K562 (cell line): ENCODE data around the gene ZNF8. TPM values are rescaled to one million over a fixed set of nuclear protein-coding genes. Genes with fewer than 3 reads are reported as not detected.

Experiments used
- CREB3 ChIP-seq: fragments of 450-650 bp; conservative IDR thresholded peaks from 2 replicates; pipeline ENCODE4 v1.6.1; 2016; ENCODE audit warnings: missing genetic modification characterization, low read depth, mild to moderate bottlenecking, missing compliant biosample characterization, moderate library complexity
- E2F3 ChIP-seq: fragments of 250-450 bp; sonication (Bioruptor Pico); IDR thresholded peaks from 2 replicates; pipeline ENCODE4 v1.4.0; 2020; ENCODE audit warnings: mild to moderate bottlenecking
- ELF2 ChIP-seq: fragments of 250-450 bp; sonication (Bioruptor Pico); IDR thresholded peaks from 2 replicates; pipeline ENCODE4 v1.5.0; 2021; ENCODE audit warnings: mild to moderate bottlenecking
- FOXO4 ChIP-seq: fragments of 450-650 bp; formaldehyde crosslinking; IDR thresholded peaks from 2 replicates; pipeline ENCODE4 v1.4.0; 2020; ENCODE audit warnings: mild to moderate bottlenecking, moderate library complexity
- GATA2 ChIP-seq: sonication (generic); formaldehyde crosslinking; IDR thresholded peaks from 2 replicates; pipeline ENCODE4 v1.4.0; 2020; ENCODE audit warnings: mild to moderate bottlenecking, missing genetic modification reagents
- HNRNPUL1 ChIP-seq: fragments of 200-400 bp; formaldehyde crosslinking; IDR thresholded peaks from 2 replicates; pipeline ENCODE4 v1.6.1; 2017; ENCODE audit warnings: low read length
- LARP7 ChIP-seq: fragments of 450-650 bp; IDR thresholded peaks from 2 replicates; pipeline ENCODE4 v1.6.1; 2016
- NFE2L1 ChIP-seq: fragments of 450-650 bp; IDR thresholded peaks from 2 replicates; pipeline ENCODE4 v1.6.1; 2016; ENCODE audit warnings: missing genetic modification characterization, low read depth, mild to moderate bottlenecking, missing compliant biosample characterization, moderate library complexity, borderline replicate concordance
- OTX1 ChIP-seq: fragments of 450-650 bp; formaldehyde crosslinking; IDR thresholded peaks from 2 replicates; pipeline ENCODE4 v1.4.0; 2022; ENCODE audit warnings: mild to moderate bottlenecking
- POLR3A ChIP-seq: IDR thresholded peaks from 2 replicates; pipeline ENCODE4 v1.6.1; 2011; ENCODE audit warnings: borderline replicate concordance, mild to moderate bottlenecking, moderate library complexity; ENCODE audit not compliant: insufficient read length, insufficient read depth; ENCODE audit errors: extremely low read depth
- RBFOX2 ChIP-seq: fragments of 200-400 bp; formaldehyde crosslinking; IDR thresholded peaks from 2 replicates; pipeline ENCODE4 v1.6.1; 2017; ENCODE audit warnings: low read depth, mild to moderate bottlenecking, low read length, moderate library complexity
- RBM17 ChIP-seq: fragments of 200-400 bp; formaldehyde crosslinking; IDR thresholded peaks from 2 replicates; pipeline ENCODE4 v1.6.1; 2017; ENCODE audit warnings: low read depth, mild to moderate bottlenecking, low read length, borderline replicate concordance
- TEAD2 ChIP-seq: fragments of 450-650 bp; IDR thresholded peaks from 2 replicates; pipeline ENCODE4 v1.6.1; 2016; ENCODE audit warnings: missing genetic modification characterization, control low read depth, missing compliant biosample characterization
- ZNF507 ChIP-seq: conservative IDR thresholded peaks from 2 replicates; pipeline ENCODE4 v1.6.1; 2017; ENCODE audit warnings: missing genetic modification characterization, missing compliant biosample characterization
- polyA plus RNA-seq, 8 experiments: library from polyadenylated mRNA; depleted of rRNA in 4 of 8; stranded (reverse) in 5 of 8; unstranded in 3 of 8; fragments of >200 nt; fragmentation: Nextera tagmentation in 2 of 8; fragmentation: Illumina TruSeq in 1 of 8; extraction: Ambion mirVana in 2 of 8; extraction: Trizol in 1 of 8; gene quantifications; 2 replicates each; pipeline versions ENCODE4 v1.2.1 to v1.2.3, GENCODE V29; 2011 to 2014; ENCODE audit warnings: inconsistent platforms in 1 of 8, missing spikeins in 1 of 8
- total RNA-seq, 7 experiments: library from RNA; depleted of rRNA in 6 of 7; stranded (reverse); fragments of >200 nt in 6 of 7; fragmentation: Illumina TruSeq in 2 of 7; extraction: Trizol in 2 of 7; gene quantifications; 2 replicates each; pipeline versions ENCODE4 v1.2.1 to v1.2.3, GENCODE V29; 2011 to 2021; ENCODE audit warnings: low replicate concordance in 1 of 7
- TF ChIP-seq, protein P1 (sequence below), 2 experiments: fragments of 450-650 bp in 1 of 2; sonication (generic) in 1 of 2; formaldehyde crosslinking in 1 of 2; IDR thresholded peaks; 2 replicates each; pipeline versions ENCODE4 v1.7.1 to v1.9.0; 2016 to 2022; ENCODE audit warnings: inconsistent platforms in 1 of 2, mild to moderate bottlenecking in 1 of 2, missing genetic modification reagents in 1 of 2

Gene ZNF8
- total and polyA plus RNA-seq, 9 of the 15 experiments (the other 6 are each of a cell fraction or from before 2014, with no cell fraction given) = 0.71 to 7.7 (median 4.7) TPM

- TF ChIP-seq, protein P1, sequence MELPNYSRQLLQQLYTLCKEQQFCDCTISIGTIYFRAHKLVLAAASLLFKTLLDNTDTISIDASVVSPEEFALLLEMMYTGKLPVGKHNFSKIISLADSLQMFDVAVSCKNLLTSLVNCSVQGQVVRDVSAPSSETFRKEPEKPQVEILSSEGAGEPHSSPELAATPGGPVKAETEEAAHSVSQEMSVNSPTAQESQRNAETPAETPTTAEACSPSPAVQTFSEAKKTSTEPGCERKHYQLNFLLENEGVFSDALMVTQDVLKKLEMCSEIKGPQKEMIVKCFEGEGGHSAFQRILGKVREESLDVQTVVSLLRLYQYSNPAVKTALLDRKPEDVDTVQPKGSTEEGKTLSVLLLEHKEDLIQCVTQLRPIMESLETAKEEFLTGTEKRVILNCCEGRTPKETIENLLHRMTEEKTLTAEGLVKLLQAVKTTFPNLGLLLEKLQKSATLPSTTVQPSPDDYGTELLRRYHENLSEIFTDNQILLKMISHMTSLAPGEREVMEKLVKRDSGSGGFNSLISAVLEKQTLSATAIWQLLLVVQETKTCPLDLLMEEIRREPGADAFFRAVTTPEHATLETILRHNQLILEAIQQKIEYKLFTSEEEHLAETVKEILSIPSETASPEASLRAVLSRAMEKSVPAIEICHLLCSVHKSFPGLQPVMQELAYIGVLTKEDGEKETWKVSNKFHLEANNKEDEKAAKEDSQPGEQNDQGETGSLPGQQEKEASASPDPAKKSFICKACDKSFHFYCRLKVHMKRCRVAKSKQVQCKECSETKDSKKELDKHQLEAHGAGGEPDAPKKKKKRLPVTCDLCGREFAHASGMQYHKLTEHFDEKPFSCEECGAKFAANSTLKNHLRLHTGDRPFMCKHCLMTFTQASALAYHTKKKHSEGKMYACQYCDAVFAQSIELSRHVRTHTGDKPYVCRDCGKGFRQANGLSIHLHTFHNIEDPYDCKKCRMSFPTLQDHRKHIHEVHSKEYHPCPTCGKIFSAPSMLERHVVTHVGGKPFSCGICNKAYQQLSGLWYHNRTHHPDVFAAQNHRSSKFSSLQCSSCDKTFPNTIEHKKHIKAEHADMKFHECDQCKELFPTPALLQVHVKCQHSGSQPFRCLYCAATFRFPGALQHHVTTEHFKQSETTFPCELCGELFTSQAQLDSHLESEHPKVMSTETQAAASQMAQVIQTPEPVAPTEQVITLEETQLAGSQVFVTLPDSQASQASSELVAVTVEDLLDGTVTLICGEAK (IDR thresholded peaks at IDR 0.05) = 0 out of 2 replicates have a peak, but pooled peaks have one; percentile 2
- TF ChIP-seq, protein P1 (CRISPR knock-in tag; IDR thresholded peaks at IDR 0.05) = no peak
- TF ChIP-seq E2F3 (CRISPR knock-in tag) (peak; percentile 34; the same call in 1 of the 2 replicates), NFE2L1 (tag) (no peak), HNRNPUL1 (no peak), FOXO4 (no peak), OTX1 (CRISPR knock-in tag) (no peak), CREB3 (tag) (no peak), POLR3A (no peak), LARP7 (no peak), RBM17 (no peak), RBFOX2 (peak; percentile 85), TEAD2 (tag) (no peak), GATA2 (CRISPR knock-in tag) (no peak), ZNF507 (tag) (no peak), ELF2 (0 out of 2 replicates have a peak, but pooled peaks have one; percentile 65)
Measured at GRCh38 chr19:58279042-58279924, 528 bp downstream of the ZNF8 start (continued).
